Activated CD8-positive, alpha-beta memory T cell treated with anti-CD3 and anti-CD28 coated beads for 1 hour (primary cell): ENCODE measurements around the gene BICDL2.

ENCODE experiments used
- DNase-seq, 2 donors: peaks; one replicate each; pipeline ENCODE4 v3.0.0-alpha.2; 2020; ENCODE audit warnings: low read depth in 1 of 2; ENCODE audit errors: extremely low read depth in 1 of 2

BICDL2 gene

GRCh38 chr16:2988590-2989099 is 48.1 kb downstream of the BICDL2 start:
- DNase-seq, result no peak

GRCh38 chr16:2987833-2988232 is 48.9 kb downstream of the BICDL2 start:
- no peak for DNase-seq

- DNase-seq, result no peak
These were observed 49.5 kb downstream of the BICDL2 start for GRCh38 chr16:2987286-2987685.

GRCh38 chr16:2986623-2987188 is 50.0 kb downstream of the BICDL2 start:
- no peak for DNase-seq

GRCh38 chr16:2985893-2986355 is 50.8 kb downstream of the BICDL2 start:
- no peak for DNase-seq

- DNase-seq, result no peak
These were observed 51.3 kb downstream of the BICDL2 start for GRCh38 chr16:2985462-2985861.

GRCh38 chr16:2983706-2984136 is 53.0 kb downstream of the BICDL2 start:
- peak in 1 of 2 donors; percentile 52 for DNase-seq

- DNase-seq, result no peak
These were observed 54.3 kb downstream of the BICDL2 start for GRCh38 chr16:2982402-2982801.

GRCh38 chr16:2981899-2982250 is 54.9 kb downstream of the BICDL2 start:
- no peak for DNase-seq

- DNase-seq, result no peak
These were observed 55.4 kb downstream of the BICDL2 start for GRCh38 chr16:2981177-2981898.

GRCh38 chr16:2980227-2981176 is 56.2 kb downstream of the BICDL2 start, which contains the start of gene PKMYT1:
Gene PKMYT1, minus strand, starts transcription at chr16:2980446. Its CDS starts 789 bp downstream, at chr16:2979657.
- peak; percentile 79 to 93 for DNase-seq

GRCh38 chr16:2979669-2980226 is 57.0 kb downstream of the BICDL2 start:
- DNase-seq, result no peak
